Body of pancreas (tissue), 4 donors: ENCODE data around the gene MAP7D1.

Experiments
- CTCF ChIP-seq, 7 experiments: fragments of 450-650 bp in 4 of 7; fragments of 200-600 bp in 3 of 7; sonication (generic) in 3 of 7; IDR thresholded peaks; one replicate each; pipeline ENCODE4 v1.5.1; 2016 to 2019; ENCODE audit warnings: antibody characterized with exemption in 7 of 7
- POLR2A ChIP-seq, 3 donors: fragments of 450-650 bp; IDR thresholded peaks; one replicate each; pipeline ENCODE4 v1.6.1; 2016; ENCODE audit warnings: antibody characterized with exemption in 3 of 3, mild to moderate bottlenecking in 2 of 3

DNA sequence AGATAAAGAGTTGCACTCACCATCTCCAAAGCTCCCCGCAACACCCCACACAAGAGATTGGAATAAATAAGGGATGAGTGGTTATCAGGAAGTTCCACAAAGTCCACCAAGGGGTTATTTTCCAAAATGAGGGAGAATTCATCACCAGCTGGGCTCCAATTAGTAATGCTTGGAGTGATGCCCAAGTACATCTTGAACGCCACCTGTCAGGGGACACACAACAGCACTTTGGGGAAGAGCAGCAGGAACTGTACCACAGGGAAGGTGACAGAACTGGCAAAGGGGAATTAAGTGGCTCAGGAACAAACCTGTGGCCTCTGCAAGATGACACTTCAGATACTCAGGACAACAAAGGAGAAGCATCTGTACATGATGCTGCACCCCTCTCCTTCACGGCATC is 18.2 kb upstream of the MAP7D1 start:
- TF ChIP-seq CTCF (IDR thresholded peaks at IDR 0.05) = no peak
- no peak for TF ChIP-seq POLR2A (IDR thresholded peaks at IDR 0.05)
